ENCODE data around the gene XPO6. TPM values are rescaled to one million over a fixed set of nuclear protein-coding genes. Genes with fewer than 3 reads are reported as not detected.

Gene XPO6
- total RNA-seq, 4 donors from 2014 or later: 88.2 to 160 (median 118) TPM

DNA sequence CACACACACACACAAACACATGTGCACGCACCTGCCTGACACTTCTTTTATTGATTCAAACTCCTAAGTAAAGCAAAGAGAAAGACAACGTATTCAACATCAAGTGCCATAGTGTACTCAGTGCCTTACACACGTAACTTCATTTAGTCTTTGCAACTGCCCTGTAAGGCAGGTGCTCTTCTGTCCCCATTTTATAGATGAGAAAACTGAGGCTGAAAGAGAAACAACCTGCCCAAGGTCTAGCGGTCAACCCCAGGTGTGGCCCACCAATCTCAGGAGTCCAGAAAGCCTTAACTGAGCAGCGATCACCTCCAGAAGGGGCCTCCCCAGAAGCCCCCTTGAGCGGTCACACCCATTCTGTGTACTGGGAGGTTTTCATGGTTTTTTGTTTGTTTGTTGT lies 137.9 kb downstream of the XPO6 start:
- TF ChIP-seq POLR2A (IDR thresholded peaks at IDR 0.05) (no peak), CTCF (IDR thresholded peaks at IDR 0.05) (no peak)
- DNase-seq: no peak
- WGBS, 2 donors: 93 to 95% methylated on average over 6 of the region's 6 CpGs
- H3K27ac ChIP-seq: no peak overlapping the region
- no peaks in the 10 kb centered on the region for H3K4me1 ChIP-seq
- intact Hi-C loops (cut with DNase I): no loop called here
- H3K36me3 ChIP-seq: no peaks in the 10 kb centered on the region
- H3K4me3 ChIP-seq (replicated peaks in 1 of 3): no peak overlapping the region
- H3K9me3 ChIP-seq: no peaks in the 10 kb centered on the region
- no peaks in the 10 kb centered on the region for H3K27me3 ChIP-seq

GRCh38 chr16:28072087-28072486 lies 139.7 kb downstream of the XPO6 start:
- H3K27me3 ChIP-seq: no peaks in the 10 kb centered on the region
- 49 to 53% methylated on average over 4 of the region's 4 CpGs for WGBS, 2 donors
- H3K27ac ChIP-seq: no peak overlapping the region
- intact Hi-C loops (cut with DNase I): no loop called here
- DNase-seq: no peak
- H3K4me1 ChIP-seq: no peaks in the 10 kb centered on the region
- TF ChIP-seq POLR2A (IDR thresholded peaks at IDR 0.05): no peak
- no peak for TF ChIP-seq CTCF (IDR thresholded peaks at IDR 0.05)
- H3K4me3 ChIP-seq (replicated peaks in 1 of 3): no peak overlapping the region
- no peaks in the 10 kb centered on the region for H3K9me3 ChIP-seq
- no peaks in the 10 kb centered on the region for H3K36me3 ChIP-seq

DNA sequence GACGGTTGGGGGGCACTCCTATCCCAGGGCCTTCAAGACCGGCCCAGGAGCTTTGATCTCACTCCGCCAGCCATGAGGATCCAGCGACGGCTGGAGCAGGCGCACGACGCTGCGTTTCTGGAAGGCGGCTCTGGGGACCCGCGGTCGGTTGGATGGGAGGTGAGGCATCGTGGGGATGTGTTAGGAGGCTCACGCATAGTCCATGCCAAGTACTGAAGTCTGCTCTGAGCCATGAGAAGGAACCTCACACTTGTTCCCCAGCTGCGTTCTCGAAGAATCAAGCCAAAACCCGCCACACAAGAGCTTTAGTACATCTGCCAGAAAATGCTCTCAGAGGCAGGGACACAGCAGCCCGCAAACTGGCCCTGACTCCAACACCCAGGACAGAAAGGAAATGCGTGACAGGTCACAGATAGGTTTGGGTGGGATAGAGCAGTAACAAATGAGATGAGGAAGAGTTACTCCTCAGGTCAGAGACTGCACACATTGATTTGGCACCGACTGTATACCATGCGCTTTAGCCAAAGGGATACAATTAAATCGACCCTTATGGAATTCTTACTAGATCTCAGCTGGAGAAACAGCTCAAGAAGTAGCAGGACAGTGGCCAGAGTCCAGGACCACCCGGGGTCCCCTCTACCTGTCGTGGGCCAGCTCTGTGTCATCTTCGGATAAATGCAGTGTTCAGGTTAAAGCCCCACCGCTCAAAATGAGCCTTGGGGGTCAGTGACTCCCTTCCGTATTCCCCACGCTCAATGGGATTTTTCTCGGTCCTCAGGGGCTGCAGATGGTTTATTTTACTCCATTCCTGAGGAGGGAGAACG lies 141.6 kb downstream of the XPO6 start:
- 61 to 69% methylated on average over 29 to 31 of the region's 31 CpGs for WGBS, 2 donors
- Histone ChIP-seq H3K36me3 (no peaks in the 10 kb centered on the region), H3K27ac (no peak overlapping the region), H3K4me1 (no peaks in the 10 kb centered on the region), H3K4me3 (replicated peaks in 1 of 3) (no peak overlapping the region), H3K27me3 (no peaks in the 10 kb centered on the region), H3K9me3 (no peaks in the 10 kb centered on the region)
- TF ChIP-seq CTCF (IDR thresholded peaks at IDR 0.05) (no peak), POLR2A (IDR thresholded peaks at IDR 0.05) (no peak)
- DNase-seq: no peak
- intact Hi-C loops (cut with DNase I): no loop called here

DNA sequence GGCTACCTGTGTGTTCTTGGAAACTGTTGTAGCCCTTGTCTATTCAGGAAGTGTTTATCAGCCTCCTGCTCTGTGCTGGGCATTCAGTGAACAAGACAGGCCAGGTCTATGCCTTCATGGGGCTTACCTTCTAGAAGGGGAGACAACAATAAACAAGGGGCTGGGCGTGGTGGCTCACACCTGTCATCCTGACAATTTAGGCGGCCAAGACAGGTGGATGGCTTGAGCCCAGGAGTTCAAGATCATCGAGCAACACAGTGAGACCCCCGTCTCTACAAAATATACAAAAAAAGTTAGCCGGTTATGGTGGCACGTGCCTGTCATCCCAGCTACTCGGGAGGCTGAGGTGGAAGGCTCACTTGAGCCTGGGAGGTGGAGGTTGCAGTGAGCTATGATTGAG lies 142.8 kb downstream of the XPO6 start:
- intact Hi-C loops (cut with DNase I): no loop called here
- TF ChIP-seq POLR2A (IDR thresholded peaks at IDR 0.05): no peak
- TF ChIP-seq CTCF (IDR thresholded peaks at IDR 0.05): no peak
- no peaks in the 10 kb centered on the region for H3K4me1 ChIP-seq
- no peaks in the 10 kb centered on the region for H3K27me3 ChIP-seq
- H3K9me3 ChIP-seq: no peaks in the 10 kb centered on the region
- H3K36me3 ChIP-seq: no peaks in the 10 kb centered on the region
- no peak overlapping the region for H3K4me3 ChIP-seq (replicated peaks in 1 of 3)
- WGBS, 2 donors: 89 to 90% methylated on average over 7 of the region's 7 CpGs
- no peak overlapping the region for H3K27ac ChIP-seq
- no peak for DNase-seq

DNA sequence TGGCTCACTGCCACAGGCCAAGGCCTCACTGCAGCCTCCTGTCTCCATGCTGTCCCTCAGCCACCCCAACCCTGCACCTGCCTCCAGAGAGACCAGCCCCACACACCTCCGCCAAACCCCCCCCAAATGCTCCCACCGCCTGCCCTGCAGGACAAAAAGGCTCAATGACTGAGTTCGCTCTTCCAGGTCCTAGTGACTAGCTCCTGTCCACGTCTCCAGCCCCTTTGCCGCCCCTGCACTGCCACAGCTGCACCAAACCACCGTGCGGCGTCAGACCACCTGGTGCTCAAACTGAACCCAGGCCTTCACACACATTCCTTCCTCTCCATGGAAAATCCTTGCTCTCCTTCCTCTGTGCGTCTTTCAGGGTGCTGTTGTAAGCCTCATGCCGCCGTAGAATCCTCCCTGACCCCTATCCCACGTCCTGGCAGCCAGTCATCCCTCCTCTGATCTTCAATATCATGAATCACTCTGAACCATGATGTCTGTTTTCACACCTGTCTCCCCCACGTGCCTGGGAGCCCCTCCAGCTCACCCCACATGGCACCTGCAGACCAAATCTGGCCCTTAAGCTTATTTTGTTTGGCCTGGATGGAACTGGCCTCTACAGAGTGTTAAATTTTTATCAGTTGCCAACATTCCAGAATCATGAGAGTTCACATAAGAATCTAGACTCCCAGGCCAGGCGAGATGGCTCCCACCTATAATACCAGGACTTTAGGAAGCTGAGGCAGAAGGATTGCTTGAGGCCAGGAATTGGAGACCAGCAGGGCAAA lies 144.0 kb downstream of the XPO6 start:
- no peaks in the 10 kb centered on the region for H3K9me3 ChIP-seq
- H3K36me3 ChIP-seq: no peaks in the 10 kb centered on the region
- TF ChIP-seq CTCF (IDR thresholded peaks at IDR 0.05) (no peak), POLR2A (IDR thresholded peaks at IDR 0.05) (no peak)
- no peak overlapping the region for H3K27ac ChIP-seq
- no peak overlapping the region for H3K4me3 ChIP-seq (replicated peaks in 1 of 3)
- H3K4me1 ChIP-seq: peaks cover 0 to 2% of the 10 kb centered on the region in 2 donors
- DNase-seq: no peak
- H3K27me3 ChIP-seq: no peaks in the 10 kb centered on the region
- intact Hi-C loops (cut with DNase I): no loop called here
- 80 to 83% methylated on average over 14 of the region's 14 CpGs for WGBS, 2 donors
